Fibroblast of lung (primary cell): ENCODE measurements around the gene WWOX.

ENCODE experiments used
- CTCF ChIP-seq, 2 donors: IDR thresholded peaks in 1 of 2; conservative IDR thresholded peaks in 1 of 2; 1 replicate in 1 of 2; 2 replicates in 1 of 2; pipeline ENCODE4 v1.5.1; 2011 to 2012; ENCODE audit warnings: low read length in 2 of 2, control low read depth in 1 of 2, inconsistent platforms in 1 of 2, low read depth in 1 of 2, mild to moderate bottlenecking in 1 of 2
- EZH2 ChIP-seq: IDR thresholded peaks from 2 replicates; pipeline ENCODE4 v1.5.1; 2012; ENCODE audit warnings: low read length, control low read depth, mild to moderate bottlenecking; ENCODE audit errors: missing control alignments

- TF ChIP-seq CTCF (conservative IDR thresholded peaks at IDR 0.05 in 1 of 2, IDR thresholded peaks at IDR 0.05 in 1 of 2; ENCODE audit: low read depth in 1 of 2, low read length in 2 of 2) = no peak
- TF ChIP-seq EZH2 = no peak
Measured at GRCh38 chr16:78487471-78487870, 388.0 kb downstream of the WWOX start.
